Measurements from ENCODE around the gene MARK3.
A peak's percentile ranks its signal among the peaks of the same experiment; 100 is the strongest.
"Not testable (repeated sequence)": the region's sequence is repeated elsewhere in the genome, so short reads cannot be mapped to it uniquely, and the experiment has no call there.

The MARK3 gene

GRCh38 chr14:103343905-103344797 lies 41.1 kb upstream of the MARK3 start:
- H3K36me3 ChIP-seq, result peaks cover 56 to 62% (median 61%) of the 10 kb centered on the region in 11 experiments
- TF ChIP-seq Cebpa-rat (IDR thresholded peaks at IDR 0.05), result no peak
- no peaks in the 10 kb centered on the region for H3K27me3 ChIP-seq
- no peaks in the 10 kb centered on the region for H3K9me3 ChIP-seq (replicated peaks in 1 of 11)
- no peak overlapping the region for H3K4me2 ChIP-seq
- H4K20me1 ChIP-seq, result peaks cover 51 to 74% (median 63%) of the 10 kb centered on the region in 11 experiments
- H3K4me3 ChIP-seq, result no peak overlapping the region
- peaks cover 0 to 20% (median 0%) of the 10 kb centered on the region in 10 experiments; a peak in 5 of 20 replicates for H3K4me1 ChIP-seq
- H3K9ac ChIP-seq, result no peak overlapping the region
- no peak overlapping the region for H3K27ac ChIP-seq

GRCh38 chr14:103346286-103346685 lies 38.9 kb upstream of the MARK3 start:
- Histone ChIP-seq H3K4me3 (no peak overlapping the region), H3K27ac (no peak overlapping the region), H3K9me3 (replicated peaks in 1 of 11) (no peaks in the 10 kb centered on the region), H4K20me1 (peaks cover 30 to 52% (median 42%) of the 10 kb centered on the region in 11 experiments), H3K4me2 (no peak overlapping the region), H3K27me3 (no peaks in the 10 kb centered on the region), H3K9ac (0 out of 22 replicates have a peak overlapping the region, but pooled peaks of 1 of the 11 experiments have one; percentile 5), H3K4me1 (0 out of 20 replicates have a peak, but pooled peaks cover 0 to 5% (median 0%) of the 10 kb centered on the region in 10 experiments), H3K36me3 (peaks cover 35 to 41% (median 40%) of the 10 kb centered on the region in 11 experiments)
- TF ChIP-seq Cebpa-rat (IDR thresholded peaks at IDR 0.05), result no peak

- Histone ChIP-seq H3K27ac (no peak overlapping the region), H3K9ac (no peak overlapping the region), H3K4me1 (0 out of 20 replicates have a peak, but pooled peaks cover 0 to 5% (median 0%) of the 10 kb centered on the region in 10 experiments), H3K9me3 (replicated peaks in 1 of 11) (no peaks in the 10 kb centered on the region), H3K4me3 (no peak overlapping the region), H3K36me3 (peaks cover 25 to 31% (median 30%) of the 10 kb centered on the region in 11 experiments), H3K27me3 (no peaks in the 10 kb centered on the region), H3K4me2 (no peak overlapping the region), H4K20me1 (peaks cover 20 to 43% (median 32%) of the 10 kb centered on the region in 11 experiments; a peak in 21 of 22 replicates)
- TF ChIP-seq Cebpa-rat (IDR thresholded peaks at IDR 0.05), result no peak
Observed at GRCh38 chr14:103347091-103347815, 38.0 kb upstream of the MARK3 start.

GRCh38 chr14:103348154-103348553 lies 37.1 kb upstream of the MARK3 start:
- 0 out of 20 replicates have a peak, but pooled peaks cover 0 to 5% (median 0%) of the 10 kb centered on the region in 10 experiments for H3K4me1 ChIP-seq
- H3K36me3 ChIP-seq, result peaks cover 16 to 22% (median 21%) of the 10 kb centered on the region in 11 experiments
- H3K27ac ChIP-seq, result no peak overlapping the region
- H4K20me1 ChIP-seq, result peaks cover 13 to 34% (median 23%) of the 10 kb centered on the region in 11 experiments; a peak in 20 of 22 replicates
- no peak overlapping the region for H3K4me2 ChIP-seq
- TF ChIP-seq Cebpa-rat (IDR thresholded peaks at IDR 0.05), result no peak
- no peak overlapping the region for H3K9ac ChIP-seq
- no peaks in the 10 kb centered on the region for H3K27me3 ChIP-seq
- H3K9me3 ChIP-seq (replicated peaks in 1 of 11), result peaks cover 0 to 7% (median 0%) of the 10 kb centered on the region in 11 experiments; a peak in 4 of 22 replicates
- H3K4me3 ChIP-seq, result no peak overlapping the region

GRCh38 chr14:103349982-103350381 lies 35.2 kb upstream of the MARK3 start:
- H3K4me2 ChIP-seq, result no peak overlapping the region
- H3K4me1 ChIP-seq, result 0 out of 20 replicates have a peak, but pooled peaks cover 0 to 5% (median 0%) of the 10 kb centered on the region in 10 experiments
- peaks cover 0 to 4% (median 3%) of the 10 kb centered on the region in 11 experiments; a peak in 9 of 22 replicates for H3K36me3 ChIP-seq
- peaks cover 0 to 15% (median 5%) of the 10 kb centered on the region in 11 experiments; a peak in 8 of 22 replicates for H4K20me1 ChIP-seq
- no peak overlapping the region for H3K4me3 ChIP-seq
- no peaks in the 10 kb centered on the region for H3K27me3 ChIP-seq
- no peak overlapping the region for H3K9ac ChIP-seq
- H3K27ac ChIP-seq, result no peak overlapping the region
- peaks cover 0 to 17% (median 0%) of the 10 kb centered on the region in 11 experiments; a peak in 4 of 22 replicates for H3K9me3 ChIP-seq (replicated peaks in 1 of 11)
- TF ChIP-seq Cebpa-rat (IDR thresholded peaks at IDR 0.05), result no peak

GRCh38 chr14:103353362-103353761 lies 31.9 kb upstream of the MARK3 start:
- Histone ChIP-seq H3K4me2 (no peak overlapping the region), H3K4me1 (peaks cover 0 to 22% (median 4%) of the 10 kb centered on the region in 10 experiments; a peak in 11 of 20 replicates), H3K9me3 (replicated peaks in 1 of 11) (peaks cover 0 to 17% (median 0%) of the 10 kb centered on the region in 11 experiments; a peak in 4 of 22 replicates), H3K36me3 (no peaks in the 10 kb centered on the region), H3K4me3 (no peak overlapping the region), H3K9ac (no peak overlapping the region), H3K27ac (no peak overlapping the region), H3K27me3 (no peaks in the 10 kb centered on the region), H4K20me1 (no peaks in the 10 kb centered on the region)
- TF ChIP-seq Cebpa-rat (IDR thresholded peaks at IDR 0.05), result no peak

- no peak for TF ChIP-seq Cebpa-rat (IDR thresholded peaks at IDR 0.05)
- no peaks in the 10 kb centered on the region for H3K27me3 ChIP-seq
- no peak overlapping the region for H3K9ac ChIP-seq
- no peak overlapping the region for H3K4me2 ChIP-seq
- peaks cover 0 to 22% (median 4%) of the 10 kb centered on the region in 10 experiments; a peak in 11 of 20 replicates for H3K4me1 ChIP-seq
- H3K36me3 ChIP-seq, result no peaks in the 10 kb centered on the region
- no peaks in the 10 kb centered on the region for H4K20me1 ChIP-seq
- peaks cover 0 to 17% (median 5%) of the 10 kb centered on the region in 11 experiments; a peak in 6 of 22 replicates for H3K9me3 ChIP-seq (replicated peaks in 1 of 11)
- H3K27ac ChIP-seq, result no peak overlapping the region
- H3K4me3 ChIP-seq, result no peak overlapping the region
Observed at GRCh38 chr14:103354141-103354540, 31.1 kb upstream of the MARK3 start.

- H3K4me2 ChIP-seq, result peak overlapping the region in 5 of 11 experiments; percentile 5 to 60 (median 35); a peak in 5 of 22 replicates
- TF ChIP-seq Cebpa-rat (IDR thresholded peaks at IDR 0.05), result no peak
- no peaks in the 10 kb centered on the region for H3K27me3 ChIP-seq
- H3K27ac ChIP-seq, result no peak overlapping the region
- H3K9me3 ChIP-seq (replicated peaks in 1 of 11), result peaks cover 6 to 27% (median 17%) of the 10 kb centered on the region in 11 experiments; a peak in 19 of 22 replicates
- H3K9ac ChIP-seq, result no peak overlapping the region
- no peaks in the 10 kb centered on the region for H4K20me1 ChIP-seq
- H3K4me3 ChIP-seq, result no peak overlapping the region
- peaks cover 0 to 24% (median 4%) of the 10 kb centered on the region in 10 experiments; a peak in 11 of 20 replicates for H3K4me1 ChIP-seq
- H3K36me3 ChIP-seq, result no peaks in the 10 kb centered on the region
Observed at GRCh38 chr14:103356024-103356682, 29.1 kb upstream of the MARK3 start.

GRCh38 chr14:103357552-103357951 lies 27.7 kb upstream of the MARK3 start:
- H3K4me2 ChIP-seq, result peak overlapping the region in 2 of 11 experiments; percentile 42 to 60; a peak in 2 of 22 replicates
- H4K20me1 ChIP-seq, H3K27me3 ChIP-seq, H3K27ac ChIP-seq, H3K4me3 ChIP-seq, H3K36me3 ChIP-seq, H3K9ac ChIP-seq: not testable (repeated sequence)
- peaks cover 9 to 38% (median 29%) of the 10 kb centered on the region in 11 experiments for H3K9me3 ChIP-seq (replicated peaks in 1 of 11)
- peaks cover 0 to 37% (median 7%) of the 10 kb centered on the region in 10 experiments; a peak in 12 of 20 replicates for H3K4me1 ChIP-seq

All from BLaER1 treated with 17β-estradiol and CSF1 and Interleukin-3, amounts not matched to agents 10 nM and 100 nM (cell line).